Measurements from ENCODE around the gene TRAPPC2L.

Gene TRAPPC2L, protein sequence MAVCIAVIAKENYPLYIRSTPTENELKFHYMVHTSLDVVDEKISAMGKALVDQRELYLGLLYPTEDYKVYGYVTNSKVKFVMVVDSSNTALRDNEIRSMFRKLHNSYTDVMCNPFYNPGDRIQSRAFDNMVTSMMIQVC

DNA sequence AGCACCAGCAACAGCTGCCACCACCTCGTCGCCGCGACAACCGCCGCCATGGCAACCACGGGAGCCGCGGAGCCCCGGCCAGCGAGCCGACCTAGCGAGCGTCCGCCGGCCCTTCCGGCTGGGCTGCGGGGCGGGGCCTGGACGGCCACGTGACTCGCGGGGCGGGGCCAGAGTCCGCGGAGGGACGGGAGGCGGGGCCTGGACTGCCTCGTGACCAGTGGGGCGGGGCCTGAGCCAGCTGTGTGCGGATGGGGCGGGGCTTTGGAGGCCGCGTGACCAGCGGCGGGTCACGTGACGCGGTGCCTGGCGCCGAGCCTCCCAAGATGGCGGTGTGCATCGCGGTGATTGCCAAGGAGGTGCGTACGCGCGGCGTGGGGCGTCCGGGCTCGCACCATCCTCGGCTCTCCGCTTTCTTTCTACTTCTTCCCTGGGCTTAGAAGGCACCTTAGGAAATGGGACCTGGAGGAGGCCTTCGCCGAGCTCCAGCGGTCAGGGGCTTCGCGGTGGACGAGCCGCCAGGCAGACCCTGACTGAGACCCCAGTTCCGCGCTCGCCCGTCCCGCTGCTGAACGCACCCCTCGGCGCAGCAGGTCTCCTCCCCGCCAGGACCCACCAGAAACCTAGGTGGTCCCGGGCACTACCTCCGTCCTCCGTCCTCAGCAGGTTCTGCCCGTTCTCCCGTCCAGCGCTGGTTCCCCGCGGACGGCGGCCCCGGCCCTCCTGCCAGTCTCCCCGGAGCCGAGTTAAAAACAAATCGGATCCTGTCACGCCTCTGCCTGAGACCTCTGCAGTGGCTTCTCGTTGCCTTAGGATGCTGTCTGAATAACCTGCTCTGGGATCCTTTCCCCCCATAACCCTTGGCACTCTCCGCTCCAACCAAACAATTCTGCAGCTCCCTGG lies at the start of gene TRAPPC2L, which contains the start of gene GALNS:
TRAPPC2L (plus strand) TSS at position 300 of the 900 bp plus-strand sequence; CDS start at position 324, 24 bp downstream.
GALNS (minus strand) TSS at position 120 of the 900 bp plus-strand sequence; CDS start at position 50, 70 bp downstream.
- DNase-seq (ENCODE audit: low read depth) = peak; percentile 43

DNA sequence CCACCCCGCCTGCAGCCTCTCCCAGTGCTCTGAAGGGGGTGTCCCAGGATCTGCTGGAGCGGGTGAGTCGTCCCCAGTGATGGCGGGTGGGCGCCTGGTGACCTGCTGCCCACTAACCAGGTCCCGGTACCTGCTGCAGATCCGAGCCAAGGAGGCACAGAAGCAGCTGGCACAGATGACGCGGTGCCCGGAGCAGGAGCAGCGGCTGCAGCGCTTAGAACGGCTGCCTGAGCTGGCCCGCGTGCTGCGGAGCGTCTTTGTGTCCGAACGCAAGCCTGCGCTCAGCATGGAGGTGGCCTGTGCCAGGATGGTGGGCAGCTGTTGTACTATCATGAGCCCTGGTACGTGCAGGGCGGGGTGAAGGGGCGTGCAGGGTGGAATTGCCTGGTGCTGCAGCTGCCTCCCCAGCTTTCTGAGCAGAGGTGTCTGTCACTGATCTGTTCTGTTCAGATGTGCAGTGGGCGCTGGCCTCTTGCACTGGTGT lies 49.7 kb upstream of the TRAPPC2L start:
- DNase-seq (ENCODE audit: low read depth) = no peak

DNA sequence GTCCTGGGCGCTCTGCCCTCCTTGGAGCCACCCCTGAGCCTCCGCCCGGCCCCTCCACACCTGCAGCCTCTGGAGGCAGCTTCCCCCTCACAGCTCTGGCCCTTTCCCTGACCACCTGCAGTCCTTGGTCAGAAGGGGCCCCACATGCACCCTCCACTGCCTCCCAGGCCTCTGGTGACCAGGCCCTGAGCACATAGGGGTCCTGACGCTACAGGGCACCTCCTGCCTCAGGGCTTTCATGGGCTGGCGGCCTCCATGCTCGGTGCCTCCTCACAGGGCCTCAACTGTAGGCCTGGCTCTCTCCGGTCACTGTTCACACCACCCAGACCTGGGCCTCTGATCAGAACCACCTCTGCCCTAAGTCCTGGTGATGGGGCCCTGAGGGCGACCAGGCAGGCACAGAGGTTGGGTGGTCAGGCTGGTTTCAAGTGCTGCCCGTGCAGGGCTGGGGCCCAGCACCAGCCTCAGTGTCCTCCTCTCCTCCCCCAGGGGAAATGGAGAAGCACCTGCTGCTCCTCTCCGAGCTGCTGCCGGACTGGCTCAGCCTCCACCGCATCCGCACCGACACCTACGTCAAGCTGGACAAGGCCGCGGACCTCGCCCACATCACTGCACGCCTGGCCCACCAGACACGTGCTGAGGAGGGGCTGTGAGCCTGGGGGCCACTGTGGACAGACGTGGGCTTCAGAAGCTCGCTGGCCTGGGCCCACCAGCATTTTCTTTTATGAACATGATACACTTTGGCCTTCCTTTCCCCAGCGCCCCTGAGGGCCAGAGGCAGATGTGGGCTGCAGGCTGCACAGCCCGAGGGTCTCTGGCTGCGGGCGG lies 49.1 kb upstream of the TRAPPC2L start:
- DNase-seq (ENCODE audit: low read depth) = no peak

DNA sequence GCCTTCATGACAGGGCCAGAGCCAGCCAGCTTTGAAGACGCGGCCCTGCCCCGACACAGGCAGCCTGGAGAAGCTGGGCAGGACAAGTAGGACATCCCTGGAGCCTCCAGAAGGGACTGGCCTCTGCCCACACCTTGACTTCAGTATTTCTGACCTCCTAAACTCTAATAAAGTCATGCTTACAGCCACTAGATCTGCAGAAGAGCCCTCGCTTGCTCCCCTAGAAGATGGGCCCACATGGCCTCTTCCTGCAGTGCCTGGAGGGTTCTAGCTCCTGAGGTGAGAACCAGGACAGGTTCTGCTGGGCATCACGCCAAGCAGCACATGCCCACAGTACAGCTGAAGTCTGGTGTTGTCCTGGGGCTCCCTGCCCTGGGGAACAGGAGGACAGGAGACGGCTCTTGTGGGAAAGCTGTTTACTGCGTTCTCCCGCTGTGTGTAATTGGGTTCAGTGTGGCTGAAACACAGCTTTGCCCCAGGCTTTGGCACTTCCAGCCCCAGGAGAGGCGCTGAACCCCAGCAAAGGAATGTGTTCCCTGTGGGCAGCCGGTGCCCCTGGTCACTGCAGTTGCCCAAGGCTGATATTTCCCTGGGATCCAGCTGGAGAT lies 47.8 kb upstream of the TRAPPC2L start:
- DNase-seq (ENCODE audit: low read depth) = no peak

DNA sequence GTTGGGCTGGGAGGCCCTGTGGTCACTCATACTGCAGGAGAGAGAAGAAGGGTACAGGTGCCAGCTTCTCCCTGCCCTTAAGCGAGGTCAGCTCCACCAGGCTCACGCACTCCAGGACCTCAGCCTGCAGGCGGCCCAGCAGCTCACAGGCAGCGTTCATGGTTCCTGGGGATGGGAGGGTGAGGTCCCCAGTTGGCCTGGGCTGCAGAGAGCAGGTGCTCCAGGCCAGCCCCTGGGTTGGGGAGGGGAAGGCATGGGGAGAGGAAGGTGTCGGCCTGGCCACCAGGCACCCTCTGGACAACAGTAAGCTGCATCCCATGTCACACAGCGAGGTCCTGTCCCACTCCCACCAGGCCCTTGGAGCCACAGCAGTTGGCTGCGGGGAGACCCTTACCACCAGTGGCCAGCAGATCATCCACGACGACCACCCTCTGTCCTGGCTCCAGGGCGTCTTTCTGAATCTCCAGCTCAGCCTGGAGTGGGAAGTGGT lies 47.2 kb upstream of the TRAPPC2L start:
- no peak for DNase-seq (ENCODE audit: low read depth)

DNA sequence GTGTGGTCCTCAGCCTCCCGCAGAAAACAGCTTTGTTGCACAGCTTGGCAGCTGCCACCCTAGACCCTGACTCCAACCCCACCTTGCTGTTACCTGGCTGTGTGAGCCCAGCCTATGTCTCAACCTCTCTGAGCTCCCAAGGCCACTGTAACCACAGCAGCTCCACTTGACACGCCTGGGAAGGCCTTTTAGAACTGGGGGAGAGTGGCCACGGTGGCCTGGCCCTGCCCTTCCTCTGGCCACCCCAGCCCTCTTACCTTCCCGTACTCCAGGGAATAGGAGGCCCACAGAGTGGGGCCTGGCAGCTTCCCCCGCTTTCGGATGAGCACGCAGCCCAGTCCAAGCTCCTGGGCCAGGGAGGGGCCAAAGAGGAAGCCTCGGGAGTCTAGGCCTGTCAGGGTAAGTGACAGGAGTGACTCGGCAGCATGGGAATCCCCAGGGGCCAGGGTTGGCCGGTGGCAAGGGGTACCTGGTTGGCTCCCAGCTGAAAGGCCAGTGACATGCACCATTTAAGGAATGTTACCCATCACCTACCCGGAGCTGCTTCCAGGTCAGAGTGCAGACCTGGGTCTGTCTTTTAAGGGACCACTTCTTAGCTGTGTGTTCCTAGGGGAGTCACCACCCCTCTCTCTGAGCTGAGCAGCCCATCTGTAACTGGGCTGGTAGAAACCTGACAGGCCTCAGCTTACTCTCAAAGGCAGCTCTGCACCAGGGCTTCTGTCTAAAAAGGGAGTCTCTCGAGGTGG lies 46.6 kb upstream of the TRAPPC2L start:
- no peak for DNase-seq (ENCODE audit: low read depth)

DNA sequence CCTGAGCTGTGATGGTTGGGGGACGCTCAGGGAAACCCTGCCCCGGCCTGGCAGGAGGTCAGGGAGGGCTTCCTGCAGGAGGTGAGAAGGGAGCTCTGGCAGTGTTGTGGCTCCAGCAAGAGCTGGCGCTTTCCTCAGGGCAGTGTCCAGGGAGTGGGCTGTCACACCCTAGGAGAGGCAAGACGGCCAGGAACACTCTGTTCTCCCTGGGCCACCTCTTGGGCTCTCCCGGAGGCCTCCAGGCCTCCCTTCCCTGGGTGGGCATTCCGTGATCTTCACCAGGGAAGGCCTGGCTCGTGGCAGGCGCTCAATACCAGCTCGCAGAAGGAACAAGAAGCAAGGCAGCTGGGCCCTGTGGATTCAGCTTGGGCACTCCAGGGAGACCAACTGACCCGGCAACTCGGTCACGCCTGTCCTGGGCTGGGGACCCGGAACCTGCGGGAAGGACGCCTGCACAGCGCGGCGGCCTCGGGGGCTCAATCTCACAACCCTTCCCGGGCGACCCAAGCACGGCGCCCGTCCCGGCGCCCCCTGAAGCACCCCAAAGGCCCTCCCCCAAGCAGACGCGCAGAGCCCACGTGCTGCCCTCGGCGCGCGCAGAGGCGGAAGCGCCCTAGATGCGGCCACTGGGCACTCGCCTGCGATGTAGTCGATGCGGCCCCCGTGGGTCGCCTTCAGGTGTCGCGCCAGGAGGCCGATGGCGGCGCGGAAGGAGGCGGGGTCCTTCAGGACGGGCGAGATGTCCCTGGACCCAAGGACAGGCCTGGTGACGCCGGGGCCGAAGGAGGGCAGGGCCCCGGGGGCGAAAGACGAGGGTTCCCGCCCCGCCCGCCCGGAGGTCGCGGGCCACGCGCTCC lies 45.8 kb upstream of the TRAPPC2L start:
- no peak for DNase-seq (ENCODE audit: low read depth)

DNA sequence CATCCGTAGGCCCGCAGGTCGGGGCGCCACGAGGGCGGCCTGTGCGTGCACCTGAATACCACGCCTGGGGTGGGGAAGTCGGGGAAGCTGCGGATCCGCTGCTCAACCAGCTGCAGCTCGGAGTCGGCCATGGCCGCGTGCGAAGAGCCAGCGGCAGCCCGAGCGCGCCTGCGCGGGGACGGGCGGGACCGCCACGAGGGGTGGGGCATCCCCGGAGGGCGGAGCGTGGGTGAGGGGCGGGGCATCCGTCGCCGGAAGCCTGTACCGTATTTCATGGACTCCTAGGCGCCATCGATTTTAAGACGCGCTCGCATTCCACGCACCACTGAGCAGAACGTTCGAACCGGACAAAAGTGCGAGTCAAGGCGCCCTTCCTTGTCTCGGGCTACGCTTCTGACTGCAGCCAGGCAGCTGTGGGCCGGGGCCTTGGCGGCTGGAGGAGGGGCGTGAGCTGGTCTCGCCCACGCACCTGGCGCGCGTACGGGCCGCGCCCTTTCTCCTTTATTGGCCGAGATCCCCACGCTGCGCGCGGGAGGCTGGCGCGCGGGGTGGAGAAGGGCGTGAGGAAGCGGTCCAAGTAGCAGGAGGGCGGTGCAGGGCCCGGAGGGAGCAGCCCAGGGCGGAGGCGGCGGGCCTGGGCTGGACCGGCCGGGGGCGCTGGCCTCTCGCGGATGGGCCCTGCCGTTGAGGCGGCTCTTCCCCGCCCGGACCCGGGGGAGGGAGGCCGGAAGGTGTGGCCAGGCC lies 45.0 kb upstream of the TRAPPC2L start, which contains the start of gene APRT:
APRT (minus strand) TSS at position 160 of the 744 bp plus-strand sequence; CDS start at position 131, 29 bp downstream.
- peak; percentile 73 for DNase-seq (ENCODE audit: low read depth)

DNA sequence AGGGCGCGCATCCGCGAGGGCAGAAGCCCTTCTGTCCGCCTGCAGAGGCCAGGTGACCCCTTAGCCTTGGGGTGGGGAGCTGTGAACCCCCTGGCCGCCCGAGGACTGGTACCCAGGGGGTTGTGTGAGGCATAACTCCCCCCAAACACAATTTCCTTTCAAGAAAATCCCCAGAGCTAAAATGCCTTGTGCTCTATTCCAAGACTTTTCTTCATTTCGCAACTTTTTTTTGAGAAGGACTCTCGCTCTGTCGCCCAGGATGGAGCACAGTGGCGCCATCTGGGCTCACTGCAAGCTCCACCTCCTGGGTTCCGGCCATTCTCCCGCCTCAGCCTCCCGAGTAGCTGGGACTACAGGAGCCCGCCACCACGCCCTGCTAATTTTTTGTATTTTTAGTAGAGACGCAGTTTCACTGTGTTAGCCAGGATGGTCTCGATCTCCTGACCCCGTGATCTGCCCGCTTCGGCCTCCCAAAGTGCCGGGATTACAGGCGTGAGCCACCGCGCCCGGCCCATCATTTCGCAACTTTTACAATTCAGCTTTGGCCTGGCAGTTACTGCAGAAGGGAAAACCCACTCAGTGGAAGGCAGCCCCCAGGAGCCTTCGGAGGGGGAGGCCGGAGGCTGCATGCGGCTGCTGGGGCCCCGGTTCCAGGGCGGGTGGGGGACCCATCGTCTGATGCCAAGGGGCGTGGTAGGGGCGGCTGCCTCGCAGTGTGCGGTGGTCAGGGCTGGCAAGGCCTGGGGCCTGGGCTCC lies 44.2 kb upstream of the TRAPPC2L start:
- no peak for DNase-seq (ENCODE audit: low read depth)

DNA sequence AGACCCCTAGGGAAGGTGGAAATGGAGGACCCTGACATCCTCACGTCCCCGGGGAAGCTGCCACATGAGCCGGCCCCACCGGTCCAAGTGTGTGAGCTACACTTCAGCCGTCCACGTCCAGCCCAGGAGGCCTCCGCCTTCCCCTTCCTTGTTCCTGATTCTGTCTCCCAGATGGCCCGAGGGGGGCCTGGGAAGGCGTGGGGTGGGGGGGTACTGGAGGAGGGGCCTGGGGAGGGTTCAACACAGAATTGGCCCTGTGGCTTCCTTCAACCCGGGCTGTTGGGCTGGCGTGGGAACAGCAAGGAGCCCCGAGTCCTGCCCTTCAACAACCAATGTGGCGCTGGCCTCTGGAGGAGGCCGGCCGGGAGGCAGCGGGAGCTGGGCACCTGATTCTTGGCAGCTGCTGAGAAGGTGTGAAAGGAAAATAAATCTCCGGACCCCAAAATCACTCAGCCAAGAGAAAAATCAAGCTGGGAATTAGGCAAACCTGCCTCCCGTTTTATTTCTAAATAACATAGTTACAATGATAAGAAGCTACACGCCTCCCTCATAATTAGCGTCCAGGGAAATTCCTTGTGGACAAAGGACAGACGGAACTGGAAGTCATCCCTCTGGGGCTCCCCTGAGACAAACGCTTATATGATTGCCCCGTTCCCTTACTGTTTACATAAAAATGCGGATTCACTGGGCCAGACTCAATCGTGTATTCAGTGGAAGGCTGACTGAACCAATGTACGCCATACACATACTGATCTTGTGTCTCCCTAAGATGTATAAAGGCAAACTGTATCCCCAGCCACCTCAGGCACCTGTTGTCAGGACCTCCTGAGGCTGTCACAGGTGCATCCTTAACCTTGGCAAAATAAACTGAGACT lies 43.4 kb upstream of the TRAPPC2L start:
- DNase-seq (ENCODE audit: low read depth) = no peak

DNA sequence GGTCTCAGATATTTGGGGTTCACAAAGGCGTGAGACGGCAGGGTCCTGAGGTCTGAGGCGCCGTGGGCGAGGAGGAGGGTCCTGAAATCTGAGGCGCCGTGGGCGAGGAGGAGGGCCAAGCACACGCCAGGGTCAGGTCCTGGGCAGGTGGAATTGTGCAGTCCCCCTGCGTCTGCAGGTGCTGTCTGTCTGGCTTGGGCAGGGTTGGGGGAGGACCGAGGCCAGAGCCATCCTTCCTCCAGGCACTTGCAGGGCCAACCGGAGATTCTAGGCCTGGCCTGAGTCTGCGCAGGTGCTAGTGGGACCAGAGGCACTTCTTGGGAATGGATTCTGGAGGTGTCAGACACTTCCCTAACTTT lies 42.8 kb upstream of the TRAPPC2L start:
- no peak for DNase-seq (ENCODE audit: low read depth)

DNA sequence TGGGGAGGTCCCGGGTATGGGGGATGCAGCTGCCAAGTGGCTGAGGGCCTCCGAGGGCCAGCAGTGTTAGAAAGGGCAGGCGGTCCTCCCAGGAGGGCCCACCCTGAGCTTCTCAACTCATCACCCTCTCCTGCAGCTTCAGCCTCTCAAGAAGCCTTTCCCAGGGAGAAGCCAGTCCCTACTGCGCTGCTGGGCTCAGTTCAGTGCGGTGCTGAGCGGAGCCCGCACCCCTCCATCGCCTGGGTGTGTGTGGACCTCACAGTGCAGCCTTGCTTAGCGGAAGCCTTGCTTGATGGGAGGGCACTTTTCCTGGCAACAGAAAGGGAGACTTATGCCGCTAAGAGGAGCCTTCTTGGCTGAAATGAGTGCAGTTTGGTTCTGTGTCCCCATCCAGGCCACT lies 41.7 kb upstream of the TRAPPC2L start:
- no peak for DNase-seq (ENCODE audit: low read depth)

DNA sequence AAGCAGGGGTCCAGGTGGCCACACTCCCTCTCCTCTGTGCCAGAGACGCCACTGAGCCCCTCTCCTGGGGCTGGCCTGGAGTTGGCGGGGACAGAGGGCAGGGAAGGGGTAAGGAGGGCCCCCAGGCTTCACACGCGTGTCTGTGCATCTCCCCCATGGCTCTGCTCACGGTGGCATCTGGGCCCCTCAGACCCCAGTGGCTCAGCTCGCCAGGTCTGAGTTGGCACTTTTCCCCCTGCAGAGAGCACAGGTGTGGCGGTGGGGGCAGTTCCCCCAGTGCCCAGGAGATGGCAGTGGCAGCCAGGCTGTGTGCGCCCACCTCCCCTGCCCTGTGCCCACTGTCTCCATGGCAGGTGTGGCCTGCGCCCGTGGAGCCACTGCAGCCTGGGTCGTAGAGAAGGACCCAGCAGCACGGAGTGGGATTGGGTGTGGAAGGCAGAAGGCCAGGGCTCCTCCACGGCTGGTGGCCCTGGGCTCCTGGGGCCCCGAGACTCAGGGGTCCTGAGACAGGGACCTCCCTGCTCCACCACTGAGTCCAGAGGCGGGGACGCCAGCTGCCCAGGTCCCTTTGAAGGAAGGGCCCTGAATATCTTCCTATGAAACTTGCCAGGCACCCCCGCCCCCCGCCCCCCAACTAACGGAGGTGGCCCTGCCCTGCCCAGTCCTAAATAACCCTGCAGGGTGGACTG lies 40.9 kb upstream of the TRAPPC2L start:
- no peak for DNase-seq (ENCODE audit: low read depth)

DNA sequence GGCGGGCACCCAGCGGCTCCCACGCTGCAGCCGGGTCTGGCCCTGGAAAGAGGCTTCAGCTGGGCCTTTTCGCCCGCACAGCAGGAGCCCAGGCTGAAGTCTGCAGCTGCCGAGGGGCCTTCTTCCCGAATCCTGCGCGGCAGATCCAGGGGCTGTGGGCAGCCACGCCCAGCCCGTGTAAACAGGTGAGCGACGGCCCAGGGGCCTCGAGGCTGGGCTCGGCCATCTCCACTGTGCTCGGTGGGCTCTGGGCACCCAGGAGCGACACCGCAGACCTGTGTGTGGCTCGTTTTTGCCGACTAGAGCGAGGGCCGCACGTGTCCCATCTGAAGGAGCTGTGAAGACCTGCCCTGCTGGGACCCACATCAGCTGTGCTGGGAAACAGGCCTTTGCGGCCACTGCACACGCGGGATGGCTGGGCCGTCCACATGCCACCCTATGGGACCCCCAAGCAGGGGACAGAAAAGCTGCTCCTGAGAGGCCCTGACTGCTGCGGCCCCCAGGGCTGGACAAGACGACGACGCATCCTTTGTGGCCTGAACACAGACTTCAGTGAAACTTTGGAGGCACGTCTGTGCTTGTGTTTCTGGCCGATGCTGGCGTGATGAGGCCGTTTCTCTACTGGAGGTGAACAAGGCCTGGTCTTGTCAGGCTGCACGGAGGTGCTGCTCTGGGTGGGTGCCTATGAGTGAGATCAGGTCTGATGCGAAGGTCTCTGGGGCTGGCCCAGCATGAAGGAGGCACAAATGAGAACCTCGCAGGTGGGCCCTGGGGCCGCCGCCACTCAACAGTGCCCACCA lies 40.0 kb upstream of the TRAPPC2L start:
- no peak for DNase-seq (ENCODE audit: low read depth)

DNA sequence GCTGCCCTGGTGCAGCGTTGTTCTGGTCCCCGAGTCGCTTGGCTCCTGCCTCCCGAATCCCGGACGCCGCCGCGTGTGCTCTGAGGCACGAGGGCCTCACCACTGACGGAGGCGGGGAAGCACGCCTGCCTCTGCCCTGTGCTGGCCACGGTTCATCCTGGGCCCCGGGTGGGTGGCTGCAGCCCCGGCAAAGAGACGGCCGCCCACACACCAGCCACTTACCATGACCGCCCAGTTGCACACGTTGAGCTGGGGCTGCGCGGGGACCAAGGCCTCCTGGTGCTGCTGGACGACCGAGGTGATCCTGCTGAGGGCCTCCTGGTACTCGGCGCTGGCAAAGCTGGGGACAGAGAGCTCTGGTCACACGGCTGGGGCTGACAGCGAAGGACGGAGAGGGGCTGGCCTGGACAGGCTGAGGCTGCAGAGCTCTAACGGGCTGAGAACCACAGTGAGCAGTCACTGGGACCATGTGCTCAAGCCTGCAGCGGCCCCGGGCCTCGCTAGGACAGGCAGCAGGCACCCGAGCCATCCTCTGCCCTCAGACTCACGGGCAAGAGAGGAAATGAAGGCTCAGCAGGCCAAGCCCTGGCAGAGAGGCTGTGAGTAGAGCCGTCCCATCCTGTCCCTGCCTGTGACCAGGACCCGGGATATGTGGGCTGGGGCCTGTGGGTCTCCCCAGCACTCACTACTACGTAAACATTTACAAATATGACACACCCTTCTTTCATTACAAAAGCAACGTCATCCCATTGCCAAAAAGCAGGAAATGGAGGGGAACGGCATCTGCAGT lies 38.9 kb upstream of the TRAPPC2L start:
- DNase-seq (ENCODE audit: low read depth) = no peak

Measured in GM04503 (cell line).